HEK293 (cell line): ENCODE results near the gene IFT80.

Experiments
- CTCF ChIA-PET: fragments of 350-600 bp; formaldehyde crosslinking; extraction: SDS; loops from one replicate; lab custom pipeline; 2021; ENCODE audit warnings: antibody characterized with exemption; lab: Yijun Ruan, JAX
- POLR2A ChIA-PET: fragments of 300-600 bp; formaldehyde crosslinking; extraction: SDS; loops from one replicate; lab custom pipeline; 2020; ENCODE audit warnings: antibody characterized with exemption, inconsistent platforms; lab: Yijun Ruan, JAX
- H3K27ac ChIP-seq: fragments of 200-500 bp; sonication (Bioruptor generic); 2 replicates; pipeline ENCODE4 v1.5.1; 2014; ENCODE audit warnings: low read depth, low read length, control low read depth, inconsistent platforms; ENCODE audit errors: extremely low read depth
- H3K36me3 ChIP-seq, 2 experiments: fragments of 200-500 bp in 1 of 2; sonication (Bioruptor generic) in 1 of 2; 1 replicate in 1 of 2; 2 replicates in 1 of 2; pipeline ENCODE4 v1.5.1; 2014 to 2017; ENCODE audit warnings: inconsistent platforms in 2 of 2, low read length in 2 of 2; ENCODE audit not compliant: control insufficient read depth in 2 of 2, insufficient read depth in 1 of 2
- H3K4me1 ChIP-seq: fragments of 200-500 bp; sonication (Bioruptor generic); 2 replicates; pipeline ENCODE4 v1.5.1; 2014; ENCODE audit warnings: mild to moderate bottlenecking, low read length, inconsistent platforms; ENCODE audit not compliant: control insufficient read depth, insufficient read depth
- H3K4me3 ChIP-seq: 2 replicates; pipeline ENCODE4 v1.5.1; 2011; ENCODE audit warnings: low read depth, mild to moderate bottlenecking, control low read depth, low read length, moderate library complexity
- H3K9me3 ChIP-seq: fragments of 200-500 bp; sonication (Bioruptor generic); 2 replicates; pipeline ENCODE4 v1.5.1; 2014; ENCODE audit warnings: low read depth, low read length, inconsistent platforms; ENCODE audit not compliant: control insufficient read depth, insufficient read depth
- AEBP2 ChIP-seq: fragments of 450-650 bp; formaldehyde crosslinking; IDR thresholded peaks from 2 replicates; pipeline ENCODE4 v1.5.1; 2016; ENCODE audit warnings: missing biosample characterization, missing genetic modification characterization, borderline replicate concordance
- HOXC10 ChIP-seq: sonication (generic); formaldehyde crosslinking; IDR thresholded peaks from 2 replicates; pipeline ENCODE4 v1.8.1; 2023; ENCODE audit warnings: mild to moderate bottlenecking, missing genetic modification reagents
- RBAK ChIP-seq: fragments of 450-650 bp; formaldehyde crosslinking; IDR thresholded peaks from 2 replicates; pipeline ENCODE4 v1.5.1; 2016; ENCODE audit warnings: missing biosample characterization, missing genetic modification characterization
- SETDB1 ChIP-seq: IDR thresholded peaks from one replicate; pipeline ENCODE4 v1.6.1; 2017; ENCODE audit warnings: mild to moderate bottlenecking, low read length, moderate library complexity, mixed read lengths; ENCODE audit not compliant: insufficient read length
- SP7 ChIP-seq: fragments of 450-650 bp; formaldehyde crosslinking; IDR thresholded peaks from 2 replicates; pipeline ENCODE4 v1.5.1; 2016; ENCODE audit warnings: missing biosample characterization, missing genetic modification characterization
- ZBTB7A ChIP-seq: fragments of 450-650 bp; formaldehyde crosslinking; IDR thresholded peaks from 2 replicates; pipeline ENCODE4 v1.5.1; 2016; ENCODE audit warnings: low read depth, missing biosample characterization, missing genetic modification characterization
- ZFHX2 ChIP-seq: fragments of 450-650 bp; formaldehyde crosslinking; conservative IDR thresholded peaks from 2 replicates; pipeline ENCODE4 v1.5.1; 2016; ENCODE audit warnings: missing biosample characterization, missing genetic modification characterization
- ZFP69B ChIP-seq: fragments of 450-650 bp; formaldehyde crosslinking; IDR thresholded peaks from 2 replicates; pipeline ENCODE4 v1.5.1; 2016; ENCODE audit warnings: missing biosample characterization, missing genetic modification characterization
- ZNF16 ChIP-seq: fragments of 450-650 bp; formaldehyde crosslinking; IDR thresholded peaks from 2 replicates; pipeline ENCODE4 v1.5.1; 2016; ENCODE audit warnings: low read depth, missing biosample characterization, missing genetic modification characterization
- ZNF324 ChIP-seq: fragments of 450-650 bp; formaldehyde crosslinking; IDR thresholded peaks from 2 replicates; pipeline ENCODE4 v1.5.1; 2016; ENCODE audit warnings: missing biosample characterization, missing genetic modification characterization
- ZNF404 ChIP-seq: fragments of 450-650 bp; formaldehyde crosslinking; IDR thresholded peaks from 2 replicates; pipeline ENCODE4 v1.5.1; 2017; ENCODE audit warnings: missing biosample characterization, missing genetic modification characterization
- ZNF585B ChIP-seq: fragments of 450-650 bp; formaldehyde crosslinking; IDR thresholded peaks from 2 replicates; pipeline ENCODE4 v1.5.1; 2016; ENCODE audit warnings: missing biosample characterization, missing genetic modification characterization
- ZNF654 ChIP-seq: fragments of 450-650 bp; formaldehyde crosslinking; IDR thresholded peaks from 2 replicates; pipeline ENCODE4 v1.5.1; 2016; ENCODE audit warnings: low read depth, missing biosample characterization, missing genetic modification characterization
- ZNF664 ChIP-seq: fragments of 450-650 bp; formaldehyde crosslinking; IDR thresholded peaks from 2 replicates; pipeline ENCODE4 v1.5.1; 2016; ENCODE audit warnings: missing biosample characterization, missing genetic modification characterization
- ZNF791 ChIP-seq: fragments of 450-650 bp; formaldehyde crosslinking; IDR thresholded peaks from 2 replicates; pipeline ENCODE4 v1.5.1; 2016; ENCODE audit warnings: missing biosample characterization, missing genetic modification characterization
- ZNF843 ChIP-seq: fragments of 450-650 bp; formaldehyde crosslinking; IDR thresholded peaks from 2 replicates; pipeline ENCODE4 v1.5.1; 2016; ENCODE audit warnings: missing biosample characterization, missing genetic modification characterization
- TF ChIP-seq, protein P1 (sequence below): sonication (generic); formaldehyde crosslinking; IDR thresholded peaks from 2 replicates; pipeline ENCODE4 v1.8.1; 2022; ENCODE audit warnings: mild to moderate bottlenecking, moderate library complexity, missing genetic modification reagents
- TF ChIP-seq, protein P2 (sequence below): fragments of 450-650 bp; formaldehyde crosslinking; IDR thresholded peaks from 2 replicates; pipeline ENCODE4 v1.5.1; 2016; ENCODE audit warnings: missing biosample characterization, missing genetic modification characterization
- TF ChIP-seq, protein P3 (sequence below): fragments of 450-650 bp; formaldehyde crosslinking; IDR thresholded peaks from 2 replicates; pipeline ENCODE4 v1.5.1; 2016; ENCODE audit warnings: missing biosample characterization, missing genetic modification characterization

The IFT80 gene

DNA sequence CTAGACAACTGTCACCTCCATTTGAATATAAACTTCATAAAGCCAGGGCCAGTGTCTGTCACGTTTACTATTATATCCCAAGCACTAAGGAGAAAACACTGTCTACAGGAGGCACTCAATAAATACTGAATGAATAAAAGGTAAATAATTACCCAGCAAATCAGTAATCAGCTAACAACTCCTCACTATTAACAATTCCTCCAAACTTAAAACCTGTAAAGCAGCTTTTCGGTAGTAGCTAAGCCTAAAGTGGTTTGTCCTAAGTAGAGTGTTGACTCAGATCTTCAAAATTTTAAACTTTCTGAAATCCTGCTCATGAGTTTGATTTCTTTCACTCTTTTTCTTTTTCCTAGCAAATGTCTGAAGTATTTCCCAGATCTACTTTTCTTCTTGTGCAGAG, 133.9 kb downstream of the IFT80 start:
- CTCF ChIA-PET, result interaction anchor here (0.5 kb wide), 1 partner anchor 12 kb away, joined by 4 read pairs; no protein-coding TSS in a partner anchor
- peaks cover 0 to 5% of the 10 kb centered on the region in 2 experiments; a peak in 1 of 3 replicates for H3K36me3 ChIP-seq
- POLR2A ChIA-PET, result no interaction called here

GRCh38 chr3:160260587-160261270, 138.3 kb downstream of the IFT80 start:
- TF ChIP-seq HOXC10, result no peak
- no peak for TF ChIP-seq RBAK
- TF ChIP-seq ZNF791, result no peak
- TF ChIP-seq ZNF324 (tag by site-specific recombination), result no peak
- no peak for TF ChIP-seq ZNF654 (tag by site-specific recombination)
- TF ChIP-seq SP7 (tag by site-specific recombination), result no peak
- TF ChIP-seq ZFHX2 (tag by site-specific recombination), result no peak
- no peak for TF ChIP-seq ZFP69B (tag by site-specific recombination)
- ChIA-PET CTCF (no interaction called here), POLR2A (no interaction called here)
- no peak overlapping the region for H3K27ac ChIP-seq
- no peak overlapping the region for H3K4me3 ChIP-seq
- H3K4me1 ChIP-seq, result no peaks in the 10 kb centered on the region
- no peaks in the 10 kb centered on the region for H3K36me3 ChIP-seq
- no peaks in the 10 kb centered on the region for H3K9me3 ChIP-seq

More for the DNA sequence above, 133.9 kb downstream of the IFT80 start:
- no peaks in the 10 kb centered on the region for H3K9me3 ChIP-seq
- TF ChIP-seq, protein P1, sequence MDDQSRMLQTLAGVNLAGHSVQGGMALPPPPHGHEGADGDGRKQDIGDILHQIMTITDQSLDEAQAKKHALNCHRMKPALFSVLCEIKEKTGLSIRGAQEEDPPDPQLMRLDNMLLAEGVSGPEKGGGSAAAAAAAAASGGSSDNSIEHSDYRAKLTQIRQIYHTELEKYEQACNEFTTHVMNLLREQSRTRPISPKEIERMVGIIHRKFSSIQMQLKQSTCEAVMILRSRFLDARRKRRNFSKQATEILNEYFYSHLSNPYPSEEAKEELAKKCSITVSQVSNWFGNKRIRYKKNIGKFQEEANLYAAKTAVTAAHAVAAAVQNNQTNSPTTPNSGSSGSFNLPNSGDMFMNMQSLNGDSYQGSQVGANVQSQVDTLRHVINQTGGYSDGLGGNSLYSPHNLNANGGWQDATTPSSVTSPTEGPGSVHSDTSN (CRISPR knock-in tag), result no peak
- TF ChIP-seq ZNF843 (tag by site-specific recombination) (no peak), ZNF585B (tag by site-specific recombination) (no peak), ZBTB7A (tag by site-specific recombination) (no peak), ZNF16 (tag by site-specific recombination) (no peak), ZNF404 (tag by site-specific recombination) (no peak), AEBP2 (tag by site-specific recombination) (no peak), ZNF324 (tag by site-specific recombination) (no peak), SETDB1 (no peak), ZNF664 (tag by site-specific recombination) (no peak)
- TF ChIP-seq, protein P2, sequence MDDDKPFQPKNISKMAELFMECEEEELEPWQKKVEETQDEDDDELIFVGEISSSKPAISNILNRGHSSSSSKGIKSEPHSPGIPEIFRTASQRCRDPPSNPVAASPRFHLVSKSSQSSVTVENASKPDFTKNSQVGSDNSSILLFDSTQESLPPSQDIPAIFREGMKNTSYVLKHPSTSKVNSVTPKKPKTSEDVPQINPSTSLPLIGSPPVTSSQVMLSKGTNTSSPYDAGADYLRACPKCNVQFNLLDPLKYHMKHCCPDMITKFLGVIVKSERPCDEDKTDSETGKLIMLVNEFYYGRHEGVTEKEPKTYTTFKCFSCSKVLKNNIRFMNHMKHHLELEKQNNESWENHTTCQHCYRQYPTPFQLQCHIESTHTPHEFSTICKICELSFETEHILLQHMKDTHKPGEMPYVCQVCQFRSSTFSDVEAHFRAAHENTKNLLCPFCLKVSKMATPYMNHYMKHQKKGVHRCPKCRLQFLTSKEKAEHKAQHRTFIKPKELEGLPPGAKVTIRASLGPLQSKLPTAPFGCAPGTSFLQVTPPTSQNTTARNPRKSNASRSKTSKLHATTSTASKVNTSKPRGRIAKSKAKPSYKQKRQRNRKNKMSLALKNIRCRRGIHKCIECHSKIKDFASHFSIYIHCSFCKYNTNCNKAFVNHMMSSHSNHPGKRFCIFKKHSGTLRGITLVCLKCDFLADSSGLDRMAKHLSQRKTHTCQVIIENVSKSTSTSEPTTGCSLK, result no peak
- TF ChIP-seq, protein P3, sequence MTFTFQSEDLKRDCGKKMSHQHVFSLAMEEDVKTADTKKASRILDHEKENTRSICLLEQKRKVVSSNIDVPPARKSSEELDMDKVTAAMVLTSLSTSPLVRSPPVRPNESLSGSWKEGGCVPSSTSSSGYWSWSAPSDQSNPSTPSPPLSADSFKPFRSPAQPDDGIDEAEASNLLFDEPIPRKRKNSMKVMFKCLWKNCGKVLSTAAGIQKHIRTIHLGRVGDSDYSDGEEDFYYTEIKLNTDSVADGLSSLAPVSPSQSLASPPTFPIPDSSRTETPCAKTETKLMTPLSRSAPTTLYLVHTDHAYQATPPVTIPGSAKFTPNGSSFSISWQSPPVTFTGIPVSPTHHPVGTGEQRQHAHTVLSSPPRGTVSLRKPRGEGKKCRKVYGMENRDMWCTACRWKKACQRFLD (tag by site-specific recombination), result no peak
- no peak overlapping the region for H3K4me3 ChIP-seq
- no peak overlapping the region for H3K27ac ChIP-seq
- no peaks in the 10 kb centered on the region for H3K4me1 ChIP-seq
